HG03354 (cell line): ENCODE results near the gene PPP1R26.
"Not testable (repeated sequence)": the region's sequence is repeated elsewhere in the genome, so short reads cannot be mapped to it uniquely, and the experiment has no call there.

ENCODE experiments used
- ATAC-seq: cut with Tn5 transposase; IDR thresholded peaks from one replicate; pipeline ENCODE4 v1.9.1; 2021; ENCODE audit warnings: mild to moderate bottlenecking; ENCODE audit not compliant: unreplicated experiment, poor library complexity, severe bottlenecking

The PPP1R26 gene

GRCh38 chr9:135502873-135503321 lies 23.3 kb downstream of the PPP1R26 start:
- ATAC-seq, result no peak

DNA sequence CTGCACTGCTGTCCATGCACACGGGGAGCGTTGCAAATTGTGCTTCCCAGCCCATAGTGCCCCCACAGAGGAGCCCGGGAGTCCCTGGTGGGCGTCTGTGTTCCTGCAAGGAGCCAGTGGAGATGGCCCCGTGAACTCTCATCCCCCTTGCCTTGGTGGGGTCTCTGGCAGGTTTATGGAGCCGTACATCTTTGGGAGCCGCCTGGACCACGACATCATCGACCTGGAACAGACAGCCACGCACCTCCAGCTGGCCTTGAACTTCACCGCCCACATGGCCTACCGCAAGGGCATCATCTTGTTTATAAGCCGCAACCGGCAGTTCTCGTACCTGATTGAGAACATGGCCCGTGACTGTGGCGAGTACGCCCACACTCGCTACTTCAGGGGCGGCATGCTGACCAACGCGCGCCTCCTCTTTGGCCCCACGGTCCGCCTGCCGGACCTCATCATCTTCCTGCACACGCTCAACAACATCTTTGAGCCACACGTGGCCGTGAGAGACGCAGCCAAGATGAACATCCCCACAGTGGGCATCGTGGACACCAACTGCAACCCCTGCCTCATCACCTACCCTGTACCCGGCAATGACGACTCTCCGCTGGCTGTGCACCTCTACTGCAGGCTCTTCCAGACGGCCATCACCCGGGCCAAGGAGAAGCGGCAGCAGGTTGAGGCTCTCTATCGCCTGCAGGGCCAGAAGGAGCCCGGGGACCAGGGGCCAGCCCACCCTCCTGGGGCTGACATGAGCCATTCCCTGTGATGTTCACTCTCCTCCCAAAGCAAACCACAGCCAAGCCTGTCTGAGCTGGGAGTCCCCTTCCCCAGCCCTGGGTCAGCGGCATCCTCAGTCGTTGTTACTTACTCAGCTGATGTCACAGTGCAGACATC lies 24.0 kb downstream of the PPP1R26 start:
- ATAC-seq, result no peak

DNA sequence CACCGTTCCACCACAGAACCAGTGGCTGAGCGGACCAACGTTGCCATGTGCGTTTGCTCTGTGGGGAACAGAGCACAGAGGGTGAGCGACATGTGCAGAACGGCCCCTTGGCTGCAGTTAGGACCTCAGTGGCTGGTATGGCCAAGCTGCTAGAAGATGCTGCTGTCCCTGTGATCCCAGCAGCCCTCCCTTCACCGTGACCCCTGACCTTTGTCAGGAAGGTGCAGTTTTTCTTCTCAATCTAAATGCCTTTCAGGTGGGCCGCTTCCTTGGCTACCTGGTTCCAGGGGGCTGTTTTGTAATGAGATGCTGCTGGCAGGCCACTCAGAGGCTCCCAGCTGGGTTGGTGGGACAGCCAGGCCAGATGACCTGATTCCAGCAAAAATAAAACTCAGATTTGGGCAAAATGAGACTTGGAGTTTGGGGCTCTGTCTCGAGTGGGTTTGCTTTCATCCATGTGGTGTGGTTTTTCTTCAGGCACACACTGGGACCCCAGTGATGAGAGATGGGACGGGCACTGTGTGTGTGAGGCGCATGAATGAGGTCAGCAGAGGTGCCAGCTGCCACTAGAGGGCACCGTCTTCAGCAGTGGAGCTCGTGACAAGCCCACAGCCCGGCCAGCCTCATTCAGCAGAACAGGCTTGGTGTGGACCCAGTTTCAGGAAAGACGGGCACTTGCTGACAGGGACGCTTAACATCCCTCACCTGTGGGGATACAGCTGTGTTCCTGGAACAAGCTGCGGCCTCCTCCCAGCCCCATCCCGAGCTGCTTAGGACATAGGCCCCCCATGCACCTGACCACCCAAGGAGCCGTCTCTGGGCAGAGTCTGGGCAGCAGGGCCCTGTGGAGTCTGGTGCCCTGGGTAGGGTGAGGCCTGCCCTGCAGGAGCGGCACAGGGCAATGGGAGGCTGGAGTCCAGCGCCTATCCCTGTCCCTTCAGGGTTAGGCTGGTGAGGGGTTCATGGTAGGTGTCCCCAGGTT lies 25.0 kb downstream of the PPP1R26 start:
- no peak for ATAC-seq

GRCh38 chr9:135505406-135506187 lies 26.0 kb downstream of the PPP1R26 start:
- ATAC-seq, result no peak

DNA sequence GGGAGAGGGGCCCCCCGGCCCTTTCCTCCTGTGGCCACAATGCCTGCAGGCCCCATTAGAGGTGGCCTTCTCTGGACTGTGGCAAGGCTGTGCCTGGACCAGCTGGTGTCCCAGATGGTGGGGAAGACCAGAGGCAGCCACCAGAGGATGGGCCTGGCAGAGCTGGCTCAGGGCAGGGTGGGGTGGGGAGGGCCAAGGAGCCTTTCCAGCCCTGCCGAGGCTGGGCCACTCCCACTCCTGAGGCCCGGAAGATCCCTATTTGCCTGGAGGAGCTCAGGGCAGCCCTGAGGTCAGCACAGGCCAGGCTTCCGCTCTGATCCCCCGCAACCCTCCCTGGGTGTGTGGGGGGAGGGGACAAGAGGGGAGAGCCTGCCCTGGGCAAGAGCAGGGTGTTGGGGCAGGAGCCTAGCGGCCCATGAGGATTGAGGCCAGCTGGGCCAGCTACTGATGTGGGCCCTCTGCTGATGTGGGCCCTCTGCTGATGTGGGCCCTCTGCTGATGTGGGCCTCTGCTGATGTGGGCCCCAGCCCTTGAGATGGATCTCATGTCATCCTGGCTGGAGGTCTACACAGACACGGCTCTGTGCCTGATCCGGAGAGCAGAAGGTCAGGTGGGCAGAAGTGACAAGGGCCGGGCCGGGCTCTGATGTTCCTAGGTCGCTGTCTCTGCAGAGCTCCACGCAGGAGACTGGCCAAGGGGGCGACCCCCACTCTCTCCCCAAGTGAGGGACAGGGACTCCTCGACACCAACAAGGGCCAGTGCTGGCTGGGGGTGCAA lies 26.9 kb downstream of the PPP1R26 start:
- no peak for ATAC-seq

GRCh38 chr9:135507104-135508035 lies 27.8 kb downstream of the PPP1R26 start:
- ATAC-seq, result no peak

DNA sequence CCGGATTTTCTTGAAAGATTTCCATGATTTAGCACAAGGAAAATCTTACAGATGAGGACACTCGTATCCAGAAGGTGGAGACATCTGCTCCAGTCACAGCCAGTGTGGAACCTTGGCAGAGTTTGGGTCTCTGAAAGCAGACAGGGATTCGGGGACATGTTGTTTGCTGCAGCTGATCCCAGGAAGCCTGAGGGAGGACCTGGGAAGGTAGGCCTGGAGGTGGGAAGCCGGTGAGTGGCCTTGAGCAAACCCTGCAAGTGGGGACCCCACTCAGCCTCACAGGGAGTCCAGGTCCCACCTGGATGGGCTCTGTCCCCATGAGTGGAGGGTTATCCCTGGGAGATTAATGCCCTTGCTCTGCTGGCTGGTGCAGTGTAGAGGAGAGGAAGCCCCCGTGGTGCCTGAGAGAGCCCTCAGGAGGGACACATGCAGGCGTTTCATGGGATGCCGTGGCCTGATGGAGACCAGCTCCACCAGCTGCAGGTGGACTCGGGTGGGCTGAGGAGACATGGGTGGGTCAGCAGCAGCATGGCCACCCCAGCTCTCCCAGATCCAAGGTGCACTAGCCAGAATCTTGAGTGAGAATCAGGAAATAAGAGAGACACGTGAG lies 28.7 kb downstream of the PPP1R26 start:
- ATAC-seq, result no peak

DNA sequence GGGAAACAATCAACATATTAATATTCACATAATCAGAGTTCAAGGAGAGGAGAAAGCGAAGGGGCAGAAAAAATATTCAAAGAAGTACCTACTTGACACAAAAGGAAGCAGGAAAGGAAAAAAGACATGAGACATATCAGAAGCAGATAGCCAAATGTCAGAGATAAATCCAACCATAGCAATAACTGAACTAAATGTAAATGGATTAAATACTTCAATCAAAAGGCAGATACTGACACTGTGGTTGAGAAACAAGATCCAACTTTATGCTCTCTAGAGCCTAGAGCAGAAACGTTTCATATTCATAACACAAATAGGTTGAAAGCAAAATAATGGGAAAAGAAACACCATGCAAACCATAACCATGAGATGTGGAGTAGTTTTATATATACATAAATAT lies 29.9 kb downstream of the PPP1R26 start:
- no peak for ATAC-seq

GRCh38 chr9:135512241-135512603 lies 32.6 kb downstream of the PPP1R26 start:
- ATAC-seq, result no peak

DNA sequence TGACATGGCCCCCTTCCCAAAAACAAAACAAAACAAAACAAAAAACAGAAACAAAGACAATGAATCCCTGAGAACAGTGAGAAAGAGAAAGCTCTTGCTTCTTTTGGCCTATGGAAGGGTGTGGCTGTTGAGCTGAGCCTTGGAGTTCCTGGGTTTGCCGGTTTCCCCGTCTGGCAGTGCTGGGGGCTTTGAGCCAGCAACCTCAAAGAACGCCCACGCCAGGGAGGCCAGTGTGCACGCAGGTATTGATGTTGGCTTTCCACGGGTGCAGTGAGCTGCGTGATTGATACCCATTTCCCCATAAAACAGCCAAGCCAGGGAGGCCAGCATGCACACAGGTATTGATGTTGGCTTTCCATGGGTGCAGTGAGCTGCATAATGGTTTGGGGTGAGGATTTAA lies 33.3 kb downstream of the PPP1R26 start:
- ATAC-seq, result no peak

DNA sequence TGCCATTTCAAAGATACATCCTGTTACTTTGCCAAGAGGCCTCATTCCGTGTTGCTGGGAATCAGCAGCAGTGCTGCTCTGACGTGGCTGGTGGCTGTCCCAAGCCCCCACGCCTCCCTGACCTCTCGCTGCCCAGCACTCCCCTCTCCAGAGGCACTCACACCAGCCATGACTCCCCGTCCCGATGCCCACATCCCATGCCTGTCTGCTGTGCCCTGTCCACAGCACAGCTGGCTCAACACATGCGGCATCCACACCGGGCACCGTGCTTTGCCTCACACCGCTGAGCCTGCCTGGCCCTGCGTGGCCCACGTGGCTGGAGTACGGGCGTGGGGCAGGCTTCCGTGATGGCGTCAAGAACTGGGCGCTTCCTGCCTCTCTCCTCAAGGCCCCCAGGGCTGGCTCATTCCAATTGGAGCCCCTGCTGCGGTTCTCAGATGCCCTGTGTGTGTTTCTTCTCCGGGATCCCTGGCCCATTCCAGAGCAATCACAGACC lies 33.8 kb downstream of the PPP1R26 start:
- ATAC-seq, result no peak

DNA sequence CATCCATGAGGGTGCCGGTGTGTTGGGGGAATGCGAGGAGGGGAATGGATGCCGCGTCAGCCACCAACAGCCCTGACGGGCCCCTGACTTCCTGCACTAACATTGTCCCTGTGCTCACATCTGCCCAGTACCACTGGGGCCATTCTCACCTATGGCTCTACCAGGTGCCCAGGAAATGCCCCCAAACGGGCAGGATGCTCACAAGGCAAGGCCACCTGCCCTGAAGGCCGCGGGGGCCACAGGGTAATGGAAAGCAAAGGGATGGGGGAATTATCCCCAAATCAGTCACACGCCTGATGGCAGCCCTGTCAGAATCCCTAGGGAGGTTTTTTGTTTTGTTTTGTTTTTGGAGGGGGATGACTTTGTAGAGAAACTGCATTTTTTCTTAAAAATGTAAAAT lies 34.3 kb downstream of the PPP1R26 start:
- not testable (repeated sequence) for ATAC-seq

- no peak for ATAC-seq
Observed at GRCh38 chr9:135514342-135515082, 34.9 kb downstream of the PPP1R26 start.

DNA sequence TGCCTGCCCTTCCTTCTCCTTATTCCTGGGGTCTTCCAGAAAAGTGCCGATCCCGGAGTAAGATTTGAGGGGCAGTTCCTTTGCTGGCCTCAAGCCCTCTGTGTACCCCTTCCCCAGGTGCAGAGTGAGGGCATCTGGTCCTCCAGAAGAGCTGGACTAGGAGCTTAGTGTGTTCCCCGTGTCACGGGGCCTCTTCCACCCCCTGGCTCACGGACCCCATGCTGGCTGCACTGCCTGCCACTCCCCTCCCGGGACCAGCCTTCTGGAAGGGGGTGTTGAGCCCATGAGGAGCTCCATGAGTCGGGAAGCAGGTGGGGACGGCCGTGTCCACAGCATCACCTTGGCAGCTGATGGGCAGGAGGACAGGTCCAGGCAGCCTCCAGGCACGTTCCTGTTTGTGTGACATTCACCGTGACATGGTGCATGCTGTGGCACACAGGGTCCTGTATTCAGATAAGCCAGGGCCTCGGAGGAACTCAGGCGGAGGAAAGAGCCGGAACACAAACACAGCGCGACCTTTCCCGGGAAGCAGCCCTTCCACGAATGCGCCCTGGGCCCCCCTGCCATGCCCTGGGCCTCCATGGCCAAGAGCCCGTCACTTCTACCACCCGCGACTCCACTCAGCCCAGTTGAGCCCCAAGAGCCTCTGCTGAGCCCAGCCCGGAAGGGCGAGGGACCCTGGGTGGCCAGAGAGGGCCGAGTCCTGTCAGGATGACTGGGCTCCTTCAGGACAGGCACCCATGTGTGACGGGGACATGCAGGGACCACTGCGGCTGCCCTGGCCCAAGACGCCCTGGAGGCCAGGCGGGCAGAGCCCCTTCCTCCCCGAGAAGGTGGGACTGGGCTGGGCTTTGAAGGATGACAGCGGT lies 35.7 kb downstream of the PPP1R26 start:
- ATAC-seq, result no peak

DNA sequence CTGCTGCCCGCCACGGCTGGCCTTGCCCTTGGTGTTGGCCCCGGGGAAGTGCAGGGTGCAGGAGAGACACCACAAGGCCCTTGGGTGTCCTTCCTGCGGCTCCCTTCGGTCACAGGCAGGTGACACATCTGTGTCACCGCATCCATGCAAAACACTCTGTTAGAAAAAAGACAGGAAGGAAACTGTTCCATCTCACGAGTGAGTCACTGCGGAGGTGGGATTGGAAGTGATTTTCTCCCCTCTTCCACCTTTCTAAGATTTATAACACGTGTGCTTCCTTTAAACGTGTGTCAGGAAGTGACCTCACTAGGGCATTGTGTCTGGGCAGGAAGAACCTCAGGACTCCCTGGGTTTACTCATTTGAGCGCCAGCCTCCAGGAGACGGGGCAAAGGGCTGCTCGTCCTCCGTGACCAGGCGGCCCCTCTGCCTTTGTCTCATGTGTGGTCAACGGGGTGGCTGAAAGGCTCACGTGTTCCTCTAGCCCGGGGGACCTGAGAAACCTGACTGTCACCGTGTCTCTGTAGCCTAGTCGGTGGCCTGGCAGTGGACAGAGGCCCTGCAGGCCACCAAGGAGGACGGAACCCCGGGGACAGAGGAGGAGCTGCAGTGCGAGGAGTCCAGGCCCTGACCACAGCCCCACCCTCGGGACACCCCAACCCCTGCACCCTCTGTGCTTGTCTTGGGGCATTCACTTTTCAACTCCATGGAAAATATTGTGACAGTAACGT lies 36.7 kb downstream of the PPP1R26 start:
- ATAC-seq, result no peak
